Kidney (tissue), 14 donors: Measurements from ENCODE around the gene KCNAB2. TPM values are rescaled to one million over a fixed set of nuclear protein-coding genes. Genes with fewer than 3 reads are reported as not detected.

Experiments used
- DNase-seq, 5 donors: peaks; one replicate each; pipeline ENCODE4 v3.0.0-alpha.2; 2013 to 2020
- FAIRE-seq: peaks from 2 replicates; lab custom pipeline; 2012; peaks lifted over from hg19 to GRCh38; lab: Jason Lieb, UNC
- H3K27ac ChIP-seq, 2 donors: one replicate each; pipeline ENCODE4 v1.7.0; 2013; ENCODE audit warnings: low read depth in 2 of 2, low read length in 2 of 2, inconsistent platforms in 1 of 2
- H3K27me3 ChIP-seq: one replicate; pipeline ENCODE4 v1.7.1; 2013; ENCODE audit warnings: low read length, inconsistent platforms; ENCODE audit not compliant: control insufficient read depth, insufficient read depth
- H3K36me3 ChIP-seq, 3 donors: one replicate each; pipeline versions ENCODE4 v1.7.0 to v1.7.1; 2013; ENCODE audit warnings: low read length in 3 of 3, control low read depth in 1 of 3, inconsistent platforms in 1 of 3; ENCODE audit not compliant: insufficient read depth in 3 of 3, control insufficient read depth in 2 of 3
- H3K4me1 ChIP-seq, 3 donors: one replicate each; pipeline versions ENCODE4 v1.7.0 to v1.7.1; 2013; ENCODE audit warnings: low read length in 3 of 3, inconsistent platforms in 1 of 3, low read depth in 1 of 3; ENCODE audit not compliant: control insufficient read depth in 2 of 3, insufficient read depth in 2 of 3
- H3K4me3 ChIP-seq, 3 donors: one replicate each; pipeline versions ENCODE4 v1.7.0 to v1.8.1; 2013; ENCODE audit warnings: low read length in 3 of 3, control low read depth in 1 of 3, inconsistent platforms in 1 of 3
- H3K9ac ChIP-seq, 3 donors: one replicate each; pipeline versions ENCODE4 v1.7.0 to v1.7.1; 2013; ENCODE audit warnings: low read length in 3 of 3, control low read depth in 1 of 3, inconsistent platforms in 1 of 3
- H3K9me3 ChIP-seq, 3 donors: one replicate each; pipeline versions ENCODE4 v1.7.0 to v1.7.1; 2013; ENCODE audit warnings: low read length in 3 of 3, control low read depth in 1 of 3, inconsistent platforms in 1 of 3; ENCODE audit not compliant: control insufficient read depth in 2 of 3, insufficient read depth in 1 of 3
- CTCF ChIP-seq: IDR thresholded peaks from 3 replicates; pipeline ENCODE4 v1.5.1; 2012; ENCODE audit warnings: mild to moderate bottlenecking, moderate library complexity, borderline replicate concordance; ENCODE audit not compliant: insufficient read depth; ENCODE audit errors: extremely low read depth
- intact Hi-C: fragments of 100-400 bp; cut with DNase I; formaldehyde crosslinking; loops from one replicate; pipeline ENCODE4 v1.11.1; 2022
- polyA plus RNA-seq: library from polyadenylated mRNA; stranded (reverse); fragments of 350-450 nt; fragmentation: Illumina TruSeq; extraction: RNeasy Lipid Tissue Mini Kit (QIAGEN cat#74804); gene quantifications from one replicate; pipeline ENCODE4 v1.2.3, GENCODE V29; 2014; ENCODE audit warnings: low read depth, low replicate concordance; ENCODE audit not compliant: insufficient read depth
- total RNA-seq: library from RNA; stranded (reverse); fragmentation: NEBNext Ultra II Directional; extraction: Animal tissue kit (Norgen Biotek cat#: 25700); gene quantifications from one replicate; pipeline ENCODE4 v1.2.1, GENCODE V29; 2021
- donor health status: control.
- donor health status: control.
- donor health status: control.
- donor health status: control.
- donor health status: control.
- donor health status: DM: yes; HTN: yes; CAD: no.
- donor health status: Normal renal cell carcinoma (clear cell type).

Gene KCNAB2
- total and polyA plus RNA-seq, 2 donors from 2014 or later = 19.6 to 28.1 TPM

GRCh38 chr1:6066680-6067079 lies 21.0 kb downstream of the KCNAB2 start:
- no peak for TF ChIP-seq CTCF
- no peaks in the 10 kb centered on the region for H3K4me1 ChIP-seq
- no peaks in the 10 kb centered on the region for H3K9me3 ChIP-seq
- H3K9ac ChIP-seq = no peak overlapping the region
- intact Hi-C loops = no loop called here
- no peak for FAIRE-seq
- no peak for DNase-seq
- peaks cover 0 to 2% (median 0%) of the 10 kb centered on the region in 3 donors for H3K36me3 ChIP-seq
- H3K4me3 ChIP-seq = no peak overlapping the region
- H3K27me3 ChIP-seq = no peaks in the 10 kb centered on the region
- H3K27ac ChIP-seq = no peak overlapping the region

GRCh38 chr1:6068073-6068472 lies 22.4 kb downstream of the KCNAB2 start:
- H3K36me3 ChIP-seq = peaks cover 0 to 2% (median 0%) of the 10 kb centered on the region in 3 donors
- H3K4me1 ChIP-seq = no peaks in the 10 kb centered on the region
- DNase-seq = no peak
- H3K9ac ChIP-seq = no peak overlapping the region
- H3K4me3 ChIP-seq = no peak overlapping the region
- H3K27me3 ChIP-seq = no peaks in the 10 kb centered on the region
- FAIRE-seq = no peak
- H3K9me3 ChIP-seq = no peaks in the 10 kb centered on the region
- no peak for TF ChIP-seq CTCF
- intact Hi-C loops = no loop called here
- no peak overlapping the region for H3K27ac ChIP-seq

DNA sequence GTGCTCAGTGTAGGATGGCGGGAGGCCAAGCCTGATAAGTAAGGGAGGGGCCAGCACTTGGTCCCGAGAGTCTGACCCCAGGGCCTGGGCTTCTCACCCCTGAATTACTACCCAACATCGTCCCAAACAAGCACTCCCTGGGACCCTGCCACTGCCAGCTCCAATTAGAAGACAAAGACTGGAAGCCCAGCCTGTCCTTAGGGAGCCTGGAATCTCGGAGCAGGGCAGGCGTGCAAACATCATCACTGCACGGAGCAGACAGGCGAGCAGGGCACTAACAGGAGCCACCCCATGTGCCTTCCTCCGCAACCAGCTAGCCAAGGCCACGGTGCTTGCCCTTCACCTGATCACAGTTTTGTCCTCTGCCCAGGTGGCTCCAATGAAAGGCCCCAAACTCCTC lies 23.2 kb downstream of the KCNAB2 start:
- TF ChIP-seq CTCF = no peak
- Histone ChIP-seq H3K36me3 (peaks cover 0 to 2% (median 0%) of the 10 kb centered on the region in 3 donors), H3K4me1 (no peaks in the 10 kb centered on the region), H3K9ac (no peak overlapping the region), H3K9me3 (no peaks in the 10 kb centered on the region), H3K4me3 (no peak overlapping the region), H3K27me3 (no peaks in the 10 kb centered on the region), H3K27ac (no peak overlapping the region)
- no peak for FAIRE-seq
- intact Hi-C loops = no loop called here
- no peak for DNase-seq

DNA sequence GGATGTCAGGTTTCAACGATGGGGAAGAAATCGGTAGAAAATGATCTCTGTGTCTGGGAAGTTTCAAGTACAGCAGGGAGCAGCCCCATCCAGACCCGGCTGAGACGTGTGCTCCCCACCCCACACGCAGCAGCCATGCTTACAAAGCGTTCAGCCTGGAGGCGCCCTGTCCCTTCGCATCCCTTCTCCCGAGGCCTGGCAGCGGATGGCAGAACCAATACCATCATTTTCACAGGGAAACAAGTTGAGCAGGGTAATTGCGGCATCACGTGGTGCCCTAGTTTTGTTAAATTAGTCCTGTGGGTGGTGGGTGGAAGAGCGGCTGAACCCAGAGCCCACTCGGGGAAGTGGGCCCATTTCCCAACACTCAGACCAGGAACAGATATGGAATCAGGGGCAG lies 23.9 kb downstream of the KCNAB2 start:
- H3K9me3 ChIP-seq = no peaks in the 10 kb centered on the region
- no peak for TF ChIP-seq CTCF
- DNase-seq (no peak), FAIRE-seq (no peak)
- no peak overlapping the region for H3K27ac ChIP-seq
- no peaks in the 10 kb centered on the region for H3K27me3 ChIP-seq
- H3K9ac ChIP-seq = no peak overlapping the region
- no peaks in the 10 kb centered on the region for H3K4me1 ChIP-seq
- H3K4me3 ChIP-seq = no peak overlapping the region
- H3K36me3 ChIP-seq = peaks cover 0 to under 1% (median 0%) of the 10 kb centered on the region in 3 donors
- intact Hi-C loops = no loop called here
